Inflammatory macrophage treated with lipopolysaccharide for 4 hours (primary cell): ENCODE data around the gene TFCP2L1.

Source experiments
- DNase-seq: peaks from one replicate; pipeline ENCODE4 v3.0.0-alpha.2; 2020

Gene TFCP2L1

GRCh38 chr2:121218386-121218938 is 66.5 kb downstream of the TFCP2L1 start:
- DNase-seq = no peak

- DNase-seq = no peak
Measured at GRCh38 chr2:121217627-121218026, 67.4 kb downstream of the TFCP2L1 start.

- no peak for DNase-seq
Measured at GRCh38 chr2:121214296-121214695, 70.7 kb downstream of the TFCP2L1 start.

GRCh38 chr2:121213386-121213785 is 71.6 kb downstream of the TFCP2L1 start:
- no peak for DNase-seq

GRCh38 chr2:121212661-121213325 is 72.2 kb downstream of the TFCP2L1 start:
- no peak for DNase-seq

GRCh38 chr2:121211689-121212151 is 73.3 kb downstream of the TFCP2L1 start:
- DNase-seq = no peak

GRCh38 chr2:121211251-121211650 is 73.8 kb downstream of the TFCP2L1 start:
- no peak for DNase-seq

GRCh38 chr2:121210691-121211090 is 74.3 kb downstream of the TFCP2L1 start:
- no peak for DNase-seq

- no peak for DNase-seq
Measured at GRCh38 chr2:121209014-121209610, 75.9 kb downstream of the TFCP2L1 start.

GRCh38 chr2:121207494-121207893 is 77.5 kb downstream of the TFCP2L1 start:
- DNase-seq = no peak

GRCh38 chr2:121205321-121205942 is 79.6 kb downstream of the TFCP2L1 start:
- DNase-seq = no peak

- peak; percentile 41 for DNase-seq
Measured at GRCh38 chr2:121203591-121204249, 81.3 kb downstream of the TFCP2L1 start.

GRCh38 chr2:121202541-121203310 is 82.3 kb downstream of the TFCP2L1 start:
- no peak for DNase-seq

GRCh38 chr2:121201796-121202195 is 83.2 kb downstream of the TFCP2L1 start:
- no peak for DNase-seq

- no peak for DNase-seq
Measured at GRCh38 chr2:121200419-121201315, 84.3 kb downstream of the TFCP2L1 start.

GRCh38 chr2:121200011-121200347 is 85.0 kb downstream of the TFCP2L1 start:
- no peak for DNase-seq

- DNase-seq = no peak
Measured at GRCh38 chr2:121199281-121200010, 85.6 kb downstream of the TFCP2L1 start.

GRCh38 chr2:121197369-121198091 is 87.5 kb downstream of the TFCP2L1 start:
- peak; percentile 95 for DNase-seq

- no peak for DNase-seq
Measured at GRCh38 chr2:121196849-121197155, 88.2 kb downstream of the TFCP2L1 start.

GRCh38 chr2:121196132-121196848 is 88.7 kb downstream of the TFCP2L1 start:
- DNase-seq = no peak
